Stimulated activated CD8-positive, alpha-beta memory T cell treated with anti-CD3 and anti-CD28 coated beads, Interleukin-7, amount 100 ng/mL, for 48 hours (primary cell): ENCODE measurements around the gene STX3.
"Not testable (repeated sequence)": the region's sequence is repeated elsewhere in the genome, so short reads cannot be mapped to it uniquely, and the experiment has no call there.

Source experiments
- DNase-seq, 2 donors: peaks; one replicate each; pipeline ENCODE4 v3.0.0-alpha.2; 2020; ENCODE audit warnings: low read depth in 1 of 2; ENCODE audit errors: extremely low read depth in 1 of 2

Gene STX3

GRCh38 chr11:59829358-59829757 is 74.2 kb downstream of the STX3 start:
- DNase-seq, result no peak

DNA sequence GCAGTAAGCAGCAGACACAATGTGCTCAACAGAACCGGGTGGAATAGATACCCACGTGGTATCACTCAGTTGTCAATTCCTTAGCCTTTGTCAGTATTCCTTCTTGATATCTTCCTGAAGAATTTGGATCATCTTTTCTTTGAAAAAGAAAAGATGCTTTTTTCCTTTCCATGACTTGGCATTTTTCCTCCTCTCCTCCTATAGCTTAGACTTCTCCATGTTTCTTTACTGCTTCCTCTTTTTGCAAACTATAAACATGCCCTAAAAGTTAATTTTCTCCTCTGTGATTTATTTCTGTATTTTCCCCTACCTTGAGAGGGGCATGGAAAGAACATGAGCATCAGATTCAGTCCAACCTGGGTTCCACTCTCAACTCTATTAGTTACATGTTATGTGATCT is 78.4 kb downstream of the STX3 start:
- DNase-seq, result no peak

GRCh38 chr11:59839615-59840014 is 84.4 kb downstream of the STX3 start:
- DNase-seq, result no peak

DNA sequence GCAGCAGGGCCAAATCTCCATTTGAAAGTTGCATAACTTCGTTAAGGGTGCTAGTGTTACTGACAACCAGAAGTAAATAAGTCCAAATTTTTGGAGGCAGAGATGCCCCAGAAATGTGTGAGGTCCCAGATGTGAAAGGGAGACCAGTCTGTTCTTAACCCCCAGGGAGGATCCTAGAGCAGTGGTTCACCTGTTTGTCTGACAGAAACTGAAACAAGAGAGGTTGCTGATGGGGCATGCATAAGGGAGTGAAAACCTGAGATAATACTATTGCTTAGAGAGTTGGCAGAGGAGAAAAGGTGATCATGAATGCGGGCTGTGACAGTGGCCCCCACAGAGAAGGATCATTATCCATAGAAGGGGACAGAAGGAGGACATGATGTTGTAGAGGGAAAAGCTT is 86.3 kb downstream of the STX3 start:
- DNase-seq, result no peak

- no peak for DNase-seq
These were observed 87.1 kb downstream of the STX3 start for GRCh38 chr11:59842316-59842715.

DNA sequence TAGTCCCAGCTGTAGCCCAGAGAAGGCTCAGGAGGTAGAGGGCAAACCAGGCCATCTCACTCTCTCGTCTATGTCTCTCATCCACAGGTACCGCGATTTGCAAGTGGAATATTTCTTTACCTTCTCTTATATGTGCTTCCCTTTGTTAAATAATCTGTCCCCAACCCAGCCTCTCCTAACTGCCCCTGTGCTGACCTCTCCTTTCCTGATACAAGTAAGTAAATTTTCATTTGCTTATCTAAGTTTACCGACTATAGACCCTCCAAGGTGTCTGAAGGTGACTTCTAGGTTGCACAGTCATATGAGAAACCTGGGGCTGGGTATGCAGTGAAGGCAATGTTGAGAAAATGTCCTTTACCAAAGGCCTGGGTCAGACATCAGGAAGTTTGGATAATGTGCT is 90.2 kb downstream of the STX3 start, which contains the start of gene CBLIF:
CBLIF (minus strand) TSS at position 101 of the 400 bp plus-strand sequence; CDS start at position 55, 46 bp downstream.
- no peak for DNase-seq

GRCh38 chr11:59846556-59846955 is 91.4 kb downstream of the STX3 start:
- DNase-seq, result no peak

- DNase-seq, result no peak
These were observed 92.5 kb downstream of the STX3 start for GRCh38 chr11:59847626-59848025.

DNA sequence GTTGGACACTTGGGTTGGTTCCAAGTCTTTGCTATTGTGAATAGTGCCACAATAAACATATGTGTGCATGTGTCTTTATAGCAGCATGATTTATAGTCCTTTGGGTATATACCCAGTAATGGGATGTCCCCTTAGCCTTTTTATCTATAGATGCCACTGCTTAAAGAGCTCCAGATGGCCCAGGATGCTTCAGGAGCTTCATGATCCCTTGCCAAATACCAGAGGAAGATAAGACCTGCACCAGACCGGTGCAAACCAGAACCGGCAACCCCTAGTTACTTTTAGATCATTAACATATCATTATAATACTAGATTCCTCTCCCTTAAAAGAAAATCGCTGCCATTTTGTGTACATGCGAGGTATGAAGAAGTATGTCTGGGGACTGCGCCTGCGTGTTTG is 93.3 kb downstream of the STX3 start:
- not testable (repeated sequence) for DNase-seq

GRCh38 chr11:59849129-59849528 is 94.0 kb downstream of the STX3 start:
- no peak for DNase-seq

- not testable (repeated sequence) for DNase-seq
These were observed 94.4 kb downstream of the STX3 start for GRCh38 chr11:59849551-59849950.

DNA sequence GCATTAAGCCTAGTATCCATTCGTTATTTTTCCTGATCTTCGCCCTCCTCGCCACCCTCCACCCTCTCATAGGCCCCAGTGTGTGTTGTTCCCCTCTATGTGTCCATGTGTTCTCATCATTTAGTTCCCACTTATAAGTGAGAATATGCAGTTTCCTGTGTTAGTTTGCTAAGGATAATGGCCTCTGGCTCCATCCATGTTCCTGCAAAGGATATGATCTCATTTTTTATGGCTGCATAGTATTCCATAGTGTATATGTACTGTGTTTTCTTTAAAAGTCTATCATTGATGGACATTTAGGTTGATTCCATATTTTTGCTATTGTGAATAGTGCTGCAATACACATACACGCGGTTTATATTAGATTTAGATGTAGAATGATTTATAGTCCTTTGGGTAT is 96.2 kb downstream of the STX3 start:
- not testable (repeated sequence) for DNase-seq

GRCh38 chr11:59854871-59855270 is 99.7 kb downstream of the STX3 start:
- DNase-seq, result no peak
